ENCODE data around the gene MKNK1.
"Not testable (repeated sequence)": the region's sequence is repeated elsewhere in the genome, so short reads cannot be mapped to it uniquely, and the experiment has no call there.

MKNK1 gene

GRCh38 chr1:46603858-46604549 lies at the start of gene MKNK1:
MKNK1 (minus strand) TSS chr1:46604268; CDS start chr1:46583327, 20,941 bp downstream.
- FAIRE-seq = peak; percentile 70

- no peak for FAIRE-seq
Observed at GRCh38 chr1:46653405-46653958, 49.4 kb upstream of the MKNK1 start.

GRCh38 chr1:46652321-46653100 lies 48.4 kb upstream of the MKNK1 start:
- FAIRE-seq = no peak

GRCh38 chr1:46651152-46651551 lies 47.1 kb upstream of the MKNK1 start:
- FAIRE-seq = not testable (repeated sequence)

- FAIRE-seq = no peak
Observed at GRCh38 chr1:46650491-46650890, 46.4 kb upstream of the MKNK1 start.

- no peak for FAIRE-seq
Observed at GRCh38 chr1:46649764-46650163, 45.7 kb upstream of the MKNK1 start.

GRCh38 chr1:46647611-46648010 lies 43.5 kb upstream of the MKNK1 start:
- FAIRE-seq = no peak

GRCh38 chr1:46646844-46647243 lies 42.8 kb upstream of the MKNK1 start:
- no peak for FAIRE-seq

GRCh38 chr1:46646331-46646730 lies 42.3 kb upstream of the MKNK1 start:
- no peak for FAIRE-seq

GRCh38 chr1:46645815-46646214 lies 41.7 kb upstream of the MKNK1 start:
- FAIRE-seq = no peak

- FAIRE-seq = no peak
Observed at GRCh38 chr1:46643368-46643775, 39.3 kb upstream of the MKNK1 start.

GRCh38 chr1:46642115-46642680 lies 38.1 kb upstream of the MKNK1 start:
- FAIRE-seq = no peak

- no peak for FAIRE-seq
Observed at GRCh38 chr1:46639547-46639946, 35.5 kb upstream of the MKNK1 start.

GRCh38 chr1:46638921-46639320 lies 34.9 kb upstream of the MKNK1 start:
- no peak for FAIRE-seq

- no peak for FAIRE-seq
Observed at GRCh38 chr1:46637444-46638083, 33.5 kb upstream of the MKNK1 start.

GRCh38 chr1:46635205-46635604 lies 31.1 kb upstream of the MKNK1 start:
- no peak for FAIRE-seq

- no peak for FAIRE-seq
Observed at GRCh38 chr1:46630719-46631118, 26.7 kb upstream of the MKNK1 start.

- no peak for FAIRE-seq
Observed at GRCh38 chr1:46623743-46624644, 19.9 kb upstream of the MKNK1 start.

- no peak for FAIRE-seq
Observed at GRCh38 chr1:46622344-46622743, 18.3 kb upstream of the MKNK1 start.

GRCh38 chr1:46621930-46622329 lies 17.9 kb upstream of the MKNK1 start:
- FAIRE-seq = no peak

- no peak for FAIRE-seq
Observed at GRCh38 chr1:46619656-46620258, 15.7 kb upstream of the MKNK1 start.
